ENCODE results near the gene STYX.

STYX gene

GRCh38 chr14:52790011-52790755, 60.2 kb downstream of the STYX start:
- no peak for DNase-seq (ENCODE audit: low read depth in 2 of 2)

GRCh38 chr14:52790756-52791222, 60.8 kb downstream of the STYX start:
- DNase-seq (ENCODE audit: low read depth in 2 of 2): no peak

- peak; percentile 81 to 91 for DNase-seq (ENCODE audit: low read depth in 2 of 2)
These were observed 61.5 kb downstream of the STYX start, which contains the start of gene GNPNAT1 for GRCh38 chr14:52791223-52792096. Gene GNPNAT1 (minus strand): TSS chr14:52791607. CDS start chr14:52784650, 6,957 bp downstream.

GRCh38 chr14:52792097-52792415, 62.1 kb downstream of the STYX start:
- DNase-seq (ENCODE audit: low read depth in 2 of 2): no peak

- DNase-seq (ENCODE audit: low read depth in 2 of 2): no peak
These were observed 63.1 kb downstream of the STYX start for GRCh38 chr14:52793061-52793460.

- no peak for DNase-seq (ENCODE audit: low read depth in 2 of 2)
These were observed 67.7 kb downstream of the STYX start for GRCh38 chr14:52797653-52798052.

- DNase-seq (ENCODE audit: low read depth in 2 of 2): no peak
These were observed 68.9 kb downstream of the STYX start for GRCh38 chr14:52798826-52799225.

GRCh38 chr14:52801014-52801712, 71.2 kb downstream of the STYX start:
- DNase-seq (ENCODE audit: low read depth in 2 of 2): no peak

- DNase-seq (ENCODE audit: low read depth in 2 of 2): no peak
These were observed 72.6 kb downstream of the STYX start for GRCh38 chr14:52802597-52802996.

- no peak for DNase-seq (ENCODE audit: low read depth in 2 of 2)
These were observed 76.1 kb downstream of the STYX start for GRCh38 chr14:52806115-52806514.

GRCh38 chr14:52808101-52808500, 78.1 kb downstream of the STYX start:
- DNase-seq (ENCODE audit: low read depth in 2 of 2): no peak

GRCh38 chr14:52821805-52822250, 91.9 kb downstream of the STYX start:
- no peak for DNase-seq (ENCODE audit: low read depth in 2 of 2)

GRCh38 chr14:52824462-52824861, 94.5 kb downstream of the STYX start:
- DNase-seq (ENCODE audit: low read depth in 2 of 2): no peak
